ENCODE data around the gene DLGAP1. TPM values are rescaled to one million over a fixed set of nuclear protein-coding genes. Genes with fewer than 3 reads are reported as not detected.

The DLGAP1 gene
- total and polyA plus RNA-seq, 2 donors (not counting 1 experiment from before 2014, with no cell fraction given), result 0.07 to 0.61 TPM

GRCh38 chr18:3716116-3716660 lies 738.9 kb downstream of the DLGAP1 start:
- intact Hi-C loops (cut with micrococcal nuclease), result no loop called here
- no peak for ATAC-seq (ENCODE audit: low read depth)
- no peak overlapping the region for H3K27ac Mint-ChIP-seq
- Histone ChIP-seq H3K36me3 (replicated peaks in 1 of 2; ENCODE audit: control extremely low read depth in 1 of 2, control insufficient read depth in 1 of 2, extremely low read depth in 1 of 2, insufficient read depth in 2 of 2, low read length in 1 of 2) (no peaks in the 10 kb centered on the region), H2AFZ (ENCODE audit: insufficient read depth, low read depth, low read length, poor library complexity, severe bottlenecking) (no peak overlapping the region), H3K4me3 (ENCODE audit: control extremely low read depth in 1 of 5, extremely low read depth in 1 of 5, insufficient read depth in 1 of 5, low read depth in 2 of 5, low read length in 4 of 5) (no peak overlapping the region), H3K27me3 (replicated peaks in 1 of 4; ENCODE audit: control extremely low read depth in 1 of 4, control insufficient read depth in 3 of 4, insufficient read depth in 4 of 4, low read length in 3 of 4) (peaks cover 0 to 4% (median 0%) of the 10 kb centered on the region in 4 experiments), H3K4me1 (ENCODE audit: control insufficient read depth in 2 of 2, insufficient read depth in 2 of 2, low read length in 2 of 2) (no peaks in the 10 kb centered on the region), H4K20me1 (ENCODE audit: control insufficient read depth, insufficient read depth, low read length, poor library complexity, severe bottlenecking) (no peaks in the 10 kb centered on the region), H3K27ac (ENCODE audit: low read length in 2 of 2) (no peak overlapping the region), H3K4me2 (replicated peaks; ENCODE audit: low read depth, low read length, poor library complexity, severe bottlenecking) (no peak overlapping the region), H3K9ac (ENCODE audit: low read length) (no peak overlapping the region), H3K79me2 (ENCODE audit: control insufficient read depth, insufficient read depth, low read length) (no peaks in the 10 kb centered on the region), H3K9me3 (ENCODE audit: control extremely low read depth in 1 of 3, control insufficient read depth in 2 of 3, insufficient read depth in 1 of 3, low read length in 2 of 3) (no peaks in the 10 kb centered on the region)
- TF ChIP-seq CTCF (IDR thresholded peaks at IDR 0.05) (no peak), EZH2 (IDR thresholded peaks at IDR 0.05; ENCODE audit: borderline replicate concordance, insufficient read depth, low read depth, low read length, poor library complexity, severe bottlenecking) (no peak)
- no peaks in the 10 kb centered on the region for H3K9me3 Mint-ChIP-seq (ENCODE audit: insufficient read depth)
- no peaks in the 10 kb centered on the region for H3K27me3 Mint-ChIP-seq
- H3K4me3 Mint-ChIP-seq, result no peak overlapping the region
- ChIA-PET CTCF (interaction anchor here (0.9 kb wide), 1 partner anchor 50 kb away, joined by 3 read pairs; no protein-coding TSS in a partner anchor), POLR2A (no interaction called here)
- no peak for DNase-seq
- no CpG with 5 or more reads among the region's 1 CpG for WGBS (ENCODE audit: insufficient coverage)
- H3K4me1 Mint-ChIP-seq, result no peaks in the 10 kb centered on the region

GRCh38 chr18:3715231-3716080 lies 739.7 kb downstream of the DLGAP1 start:
- Histone ChIP-seq H3K4me3 (ENCODE audit: control extremely low read depth in 1 of 5, extremely low read depth in 1 of 5, insufficient read depth in 1 of 5, low read depth in 2 of 5, low read length in 4 of 5) (no peak overlapping the region), H3K9ac (ENCODE audit: low read length) (no peak overlapping the region), H3K79me2 (ENCODE audit: control insufficient read depth, insufficient read depth, low read length) (no peaks in the 10 kb centered on the region), H3K36me3 (replicated peaks in 1 of 2; ENCODE audit: control extremely low read depth in 1 of 2, control insufficient read depth in 1 of 2, extremely low read depth in 1 of 2, insufficient read depth in 2 of 2, low read length in 1 of 2) (no peaks in the 10 kb centered on the region), H3K4me1 (ENCODE audit: control insufficient read depth in 2 of 2, insufficient read depth in 2 of 2, low read length in 2 of 2) (no peaks in the 10 kb centered on the region), H3K9me3 (ENCODE audit: control extremely low read depth in 1 of 3, control insufficient read depth in 2 of 3, insufficient read depth in 1 of 3, low read length in 2 of 3) (no peaks in the 10 kb centered on the region), H4K20me1 (ENCODE audit: control insufficient read depth, insufficient read depth, low read length, poor library complexity, severe bottlenecking) (no peaks in the 10 kb centered on the region), H3K4me2 (replicated peaks; ENCODE audit: low read depth, low read length, poor library complexity, severe bottlenecking) (no peak overlapping the region), H2AFZ (ENCODE audit: insufficient read depth, low read depth, low read length, poor library complexity, severe bottlenecking) (no peak overlapping the region), H3K27ac (ENCODE audit: low read length in 2 of 2) (no peak overlapping the region), H3K27me3 (replicated peaks in 1 of 4; ENCODE audit: control extremely low read depth in 1 of 4, control insufficient read depth in 3 of 4, insufficient read depth in 4 of 4, low read length in 3 of 4) (peaks cover 0 to 4% (median 0%) of the 10 kb centered on the region in 4 experiments)
- DNase-seq (no peak), ATAC-seq (ENCODE audit: low read depth) (no peak)
- no peak for TF ChIP-seq EZH2 (IDR thresholded peaks at IDR 0.05; ENCODE audit: borderline replicate concordance, insufficient read depth, low read depth, low read length, poor library complexity, severe bottlenecking)
- no peak for TF ChIP-seq CTCF (IDR thresholded peaks at IDR 0.05)
- Mint-ChIP-seq H3K9me3 (ENCODE audit: insufficient read depth) (no peaks in the 10 kb centered on the region), H3K4me1 (no peaks in the 10 kb centered on the region), H3K4me3 (no peak overlapping the region), H3K27me3 (peaks cover 5% of the 10 kb centered on the region), H3K27ac (no peak overlapping the region)
- intact Hi-C loops (cut with micrococcal nuclease), result no loop called here
- POLR2A ChIA-PET, result no interaction called here
- CTCF ChIA-PET, result interaction anchor here (0.9 kb wide), 1 partner anchor 49 kb away, joined by 3 read pairs; no protein-coding TSS in a partner anchor
- 83% methylated on average over 1 of the region's 5 CpGs for WGBS (ENCODE audit: insufficient coverage)
